Sigmoid colon (tissue), 7 donors: Measurements from ENCODE around the gene CDC40. TPM values are rescaled to one million over a fixed set of nuclear protein-coding genes. Genes with fewer than 3 reads are reported as not detected.
A peak's percentile ranks its signal among the peaks of the same experiment; 100 is the strongest.

ENCODE experiments used
- DNase-seq: peaks from one replicate; pipeline ENCODE4 v3.0.0-alpha.2; 2019
- H3K27ac ChIP-seq, 4 donors: fragments of 200-600 bp; sonication (generic); one replicate each; pipeline ENCODE4 v1.5.1; 2016 to 2019; ENCODE audit warnings: mild to moderate bottlenecking in 1 of 4
- H3K27me3 ChIP-seq, 3 donors: fragments of 200-600 bp; sonication (generic); one replicate each; pipeline ENCODE4 v1.5.1; 2019; ENCODE audit warnings: mild to moderate bottlenecking in 1 of 3
- H3K36me3 ChIP-seq, 4 donors: fragments of 200-600 bp; sonication (generic); one replicate each; pipeline ENCODE4 v1.5.1; 2016 to 2019
- H3K4me1 ChIP-seq, 4 donors: fragments of 200-600 bp; sonication (generic); one replicate each; pipeline ENCODE4 v1.5.1; 2017 to 2019
- H3K4me3 ChIP-seq, 4 donors: fragments of 200-600 bp; sonication (generic); one replicate each; pipeline ENCODE4 v1.5.1; 2017 to 2019; ENCODE audit warnings: mild to moderate bottlenecking in 2 of 4, moderate library complexity in 1 of 4
- H3K9me3 ChIP-seq, 4 donors: fragments of 200-600 bp in 3 of 4; sonication (generic) in 3 of 4; one replicate each; pipeline versions ENCODE4 v1.5.1 to v1.6.1; 2013 to 2019
- CTCF ChIP-seq, 4 experiments: fragments of 450-650 bp in 3 of 4; fragments of 200-600 bp in 1 of 4; IDR thresholded peaks; one replicate each; pipeline ENCODE4 v1.5.1; 2016 to 2019; ENCODE audit warnings: antibody characterized with exemption in 4 of 4, mild to moderate bottlenecking in 3 of 4, moderate library complexity in 2 of 4
- EP300 ChIP-seq, 4 donors: sonication (generic); formaldehyde crosslinking; IDR thresholded peaks; one replicate each; pipeline ENCODE4 v1.6.1; 2017; ENCODE audit warnings: antibody characterized with exemption in 4 of 4
- POLR2A ChIP-seq, 2 donors: fragments of 450-650 bp; IDR thresholded peaks; one replicate each; pipeline ENCODE4 v1.6.1; 2016; ENCODE audit warnings: antibody characterized with exemption in 2 of 2, mild to moderate bottlenecking in 2 of 2, moderate library complexity in 2 of 2
- POLR2AphosphoS5 ChIP-seq, 4 donors: sonication (generic); formaldehyde crosslinking; IDR thresholded peaks; one replicate each; pipeline ENCODE4 v1.6.1; 2017; ENCODE audit warnings: antibody characterized with exemption in 4 of 4
- WGBS, 2 donors: extraction: QIAGEN DNeasy Blood & Tissue Kit; methylation state at CpG; one replicate each; pipeline ENCODE4 v1.1.7; 2013; 5-methylcytosine and 5-hydroxymethylcytosine counted together
- intact Hi-C: fragments of 100-400 bp; cut with DNase I; formaldehyde crosslinking; loops from one replicate; pipeline ENCODE4 v1.15.1; 2023
- polyA plus RNA-seq, 3 donors: library from polyadenylated mRNA; stranded (reverse); fragments of 200-250 nt; gene quantifications; one replicate each; pipeline ENCODE4 v1.2.3, GENCODE V29; 2013
- total RNA-seq, 4 donors: library from RNA; depleted of rRNA; stranded (reverse); fragments of >200 nt; gene quantifications; one replicate each; pipeline ENCODE4 v1.1.0, GENCODE V29; 2016
- donor health status: healthy with polysubstance abuse.
- donor health status: Bipolar disorder and iron deficiency.
- donor health status: healthy.

Gene CDC40
- total and polyA plus RNA-seq, 7 donors = 11.4 to 23.9 (median 14.5) TPM

GRCh38 chr6:110179406-110180227 is 610 bp upstream of the CDC40 start, which contains the start of gene WASF1:
TSS of gene WASF1 (minus strand) at chr6:110179670. CDS start at chr6:110127601, 52,069 bp downstream.
- H3K36me3 ChIP-seq = no peaks in the 10 kb centered on the region
- DNase-seq = peak; percentile 97
- intact Hi-C loops = loop anchor here (10.0 kb wide), 2 partner anchors 185 to 635 kb away; partner anchors contain the start of gene CDK19
- H3K4me1 ChIP-seq = peaks cover 0 to 51% (median 35%) of the 10 kb centered on the region in 4 donors
- peak within 1 kb of the TSS; percentile 83 to 92 (median 89) for H3K27ac ChIP-seq
- H3K27me3 ChIP-seq = no peaks in the 10 kb centered on the region
- H3K4me3 ChIP-seq = peak within 1 kb of the TSS; percentile 65 to 83 (median 78)
- no peaks in the 10 kb centered on the region for H3K9me3 ChIP-seq
- TF ChIP-seq POLR2AphosphoS5 (IDR thresholded peaks at IDR 0.05) (peak; percentile 49 to 82 (median 56)), EP300 (IDR thresholded peaks at IDR 0.05) (no peak)
- 0 to 1% methylated on average over 62 of the region's 62 CpGs for WGBS, 2 donors

- Histone ChIP-seq H3K4me1 (peaks cover 0 to 56% (median 39%) of the 10 kb centered on the region in 4 donors), H3K9me3 (no peaks in the 10 kb centered on the region), H3K27ac (peak overlapping the region in 3 of 4 donors; percentile 83 to 92 (median 88)), H3K36me3 (no peaks in the 10 kb centered on the region), H3K27me3 (no peaks in the 10 kb centered on the region), H3K4me3 (peak overlapping the region; percentile 65 to 83 (median 78))
- 46 to 59% methylated on average over 6 of the region's 6 CpGs for WGBS, 2 donors
- intact Hi-C loops = no loop called here
- no peak for DNase-seq
- TF ChIP-seq POLR2A (IDR thresholded peaks at IDR 0.05) = no peak
- TF ChIP-seq CTCF (IDR thresholded peaks at IDR 0.05) = no peak
- no peak for TF ChIP-seq POLR2AphosphoS5 (IDR thresholded peaks at IDR 0.05)
- no peak for TF ChIP-seq EP300 (IDR thresholded peaks at IDR 0.05)
These were observed 1.2 kb downstream of the CDC40 start for GRCh38 chr6:110181131-110182030.

- intact Hi-C loops = no loop called here
- TF ChIP-seq POLR2A (IDR thresholded peaks at IDR 0.05) (no peak), POLR2AphosphoS5 (IDR thresholded peaks at IDR 0.05) (no peak), EP300 (IDR thresholded peaks at IDR 0.05) (no peak), CTCF (IDR thresholded peaks at IDR 0.05) (no peak)
- H3K27ac ChIP-seq = no peak overlapping the region
- H3K27me3 ChIP-seq = no peaks in the 10 kb centered on the region
- no peak for DNase-seq
- peaks cover 0 to 56% (median 34%) of the 10 kb centered on the region in 4 donors for H3K4me1 ChIP-seq
- H3K4me3 ChIP-seq = no peak overlapping the region
- 86 to 87% methylated on average over 5 of the region's 5 CpGs for WGBS, 2 donors
- no peaks in the 10 kb centered on the region for H3K36me3 ChIP-seq
- H3K9me3 ChIP-seq = no peaks in the 10 kb centered on the region
These were observed 3.2 kb downstream of the CDC40 start for GRCh38 chr6:110183292-110183885.

GRCh38 chr6:110185879-110186278 is 5.7 kb downstream of the CDC40 start:
- Histone ChIP-seq H3K27me3 (no peaks in the 10 kb centered on the region), H3K27ac (no peak overlapping the region), H3K36me3 (no peaks in the 10 kb centered on the region), H3K4me3 (no peak overlapping the region), H3K9me3 (no peaks in the 10 kb centered on the region), H3K4me1 (peaks cover 0 to 56% (median 32%) of the 10 kb centered on the region in 4 donors)
- WGBS, 2 donors = 73 to 85% methylated on average over 3 of the region's 3 CpGs
- DNase-seq = no peak
- intact Hi-C loops = no loop called here
- TF ChIP-seq EP300 (IDR thresholded peaks at IDR 0.05) = no peak
- no peak for TF ChIP-seq POLR2A (IDR thresholded peaks at IDR 0.05)
- no peak for TF ChIP-seq POLR2AphosphoS5 (IDR thresholded peaks at IDR 0.05)

- intact Hi-C loops = no loop called here
- no peak overlapping the region for H3K27ac ChIP-seq
- H3K27me3 ChIP-seq = no peaks in the 10 kb centered on the region
- peaks cover 0 to 4% (median 2%) of the 10 kb centered on the region in 4 donors for H3K36me3 ChIP-seq
- peaks cover 0 to 27% (median 7%) of the 10 kb centered on the region in 4 donors for H3K4me1 ChIP-seq
- no peaks in the 10 kb centered on the region for H3K9me3 ChIP-seq
- no peak overlapping the region for H3K4me3 ChIP-seq
- TF ChIP-seq POLR2A (IDR thresholded peaks at IDR 0.05) (no peak), POLR2AphosphoS5 (IDR thresholded peaks at IDR 0.05) (no peak), EP300 (IDR thresholded peaks at IDR 0.05) (no peak), CTCF (IDR thresholded peaks at IDR 0.05) (no peak)
- no peak for DNase-seq
These were observed 8.6 kb downstream of the CDC40 start for GRCh38 chr6:110188791-110189190.
